HuH-7 (cell line): ENCODE results near the gene AQP12B.
"Not testable (repeated sequence)": the region's sequence is repeated elsewhere in the genome, so short reads cannot be mapped to it uniquely, and the experiment has no call there.

ENCODE experiments used
- DNase-seq: peaks from one replicate; pipeline ENCODE4 v3.0.0; 2011; ENCODE audit warnings: low spot score

AQP12B gene, protein sequence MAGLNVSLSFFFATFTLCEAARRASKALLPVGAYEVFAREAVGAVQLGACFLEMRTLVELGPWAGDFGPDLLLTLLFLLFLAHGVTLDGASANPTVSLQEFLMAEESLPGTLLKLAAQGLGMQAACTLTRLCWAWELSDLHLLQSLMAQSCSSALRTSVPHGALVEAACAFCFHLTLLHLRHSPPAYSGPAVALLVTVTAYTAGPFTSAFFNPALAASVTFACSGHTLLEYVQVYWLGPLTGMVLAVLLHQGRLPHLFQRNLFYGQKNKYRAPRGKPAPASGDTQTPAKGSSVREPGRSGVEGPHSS

DNA sequence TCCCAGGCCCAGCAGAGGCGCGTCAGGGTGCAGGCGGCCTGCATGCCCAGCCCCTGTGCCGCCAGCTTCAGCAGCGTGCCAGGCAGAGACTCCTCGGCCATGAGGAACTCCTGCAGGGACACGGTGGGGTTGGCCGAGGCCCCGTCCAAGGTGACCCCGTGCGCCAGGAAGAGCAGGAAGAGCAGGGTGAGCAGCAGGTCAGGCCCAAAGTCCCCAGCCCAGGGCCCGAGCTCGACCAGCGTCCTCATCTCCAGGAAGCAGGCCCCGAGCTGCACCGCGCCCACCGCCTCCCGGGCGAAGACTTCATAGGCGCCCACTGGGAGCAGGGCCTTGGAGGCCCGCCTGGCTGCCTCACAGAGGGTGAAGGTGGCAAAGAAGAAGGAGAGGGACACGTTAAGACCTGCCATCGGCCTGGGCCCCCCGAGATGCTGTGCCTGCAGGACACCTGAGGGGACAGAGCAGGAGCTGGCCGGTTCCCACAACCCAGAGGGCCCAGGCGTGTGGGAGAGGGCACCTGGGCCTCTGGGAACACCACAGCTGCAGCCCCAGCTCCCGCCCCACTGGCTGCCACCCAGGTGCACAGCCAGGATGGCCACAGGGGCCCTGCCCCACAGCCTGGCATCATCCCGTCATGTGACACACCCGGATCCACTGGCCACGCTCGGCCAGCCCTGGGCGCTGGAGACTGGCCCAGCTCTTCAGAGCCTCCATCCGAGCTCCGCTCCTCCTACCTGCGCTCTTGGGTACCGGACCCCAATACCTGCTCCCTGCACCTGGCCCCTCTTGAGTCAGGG is at the start of gene AQP12B:
TSS of gene AQP12B (minus strand) at position 455 of the 794 bp plus-strand sequence. CDS start at position 407, 48 bp downstream.
- DNase-seq, result not testable (repeated sequence)

DNA sequence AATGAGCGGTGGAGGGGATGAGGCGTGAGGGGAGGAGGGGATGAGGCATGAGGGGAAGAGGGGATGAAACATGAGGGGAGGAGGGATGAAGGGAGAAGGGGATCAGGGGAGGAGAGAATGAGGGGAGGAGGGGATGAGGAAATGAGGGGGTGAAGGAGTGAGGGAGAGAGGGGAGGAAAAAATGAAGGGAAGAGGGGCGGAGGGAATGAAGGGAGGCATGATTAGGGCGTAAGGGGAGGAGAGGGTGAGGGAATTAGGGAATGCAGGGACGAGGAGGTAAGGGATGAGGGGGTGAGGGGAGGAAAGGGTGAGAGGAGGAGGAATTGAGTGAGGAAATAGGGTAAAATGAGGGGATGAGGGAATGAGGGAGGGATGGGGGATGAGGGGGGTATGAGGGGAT is 49.5 kb upstream of the AQP12B start:
- DNase-seq, result no peak

DNA sequence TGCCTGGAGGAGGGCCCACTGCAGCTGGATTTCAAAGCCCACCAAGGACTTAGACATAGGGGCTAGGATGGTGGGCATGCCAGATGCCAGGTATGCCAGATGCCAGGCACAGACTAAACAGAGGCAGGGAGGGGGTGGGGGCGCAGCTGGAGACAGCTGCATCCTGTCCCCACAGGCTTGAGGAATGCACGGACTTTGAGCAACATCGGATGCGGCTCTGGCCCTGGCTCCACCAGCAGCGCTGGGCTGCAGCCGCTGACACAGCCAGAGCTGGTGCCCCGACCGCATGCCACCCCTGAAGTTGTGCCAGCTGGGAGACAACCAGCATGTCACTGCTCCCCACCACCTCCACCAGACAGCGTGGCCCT is 48.5 kb upstream of the AQP12B start:
- no peak for DNase-seq

DNA sequence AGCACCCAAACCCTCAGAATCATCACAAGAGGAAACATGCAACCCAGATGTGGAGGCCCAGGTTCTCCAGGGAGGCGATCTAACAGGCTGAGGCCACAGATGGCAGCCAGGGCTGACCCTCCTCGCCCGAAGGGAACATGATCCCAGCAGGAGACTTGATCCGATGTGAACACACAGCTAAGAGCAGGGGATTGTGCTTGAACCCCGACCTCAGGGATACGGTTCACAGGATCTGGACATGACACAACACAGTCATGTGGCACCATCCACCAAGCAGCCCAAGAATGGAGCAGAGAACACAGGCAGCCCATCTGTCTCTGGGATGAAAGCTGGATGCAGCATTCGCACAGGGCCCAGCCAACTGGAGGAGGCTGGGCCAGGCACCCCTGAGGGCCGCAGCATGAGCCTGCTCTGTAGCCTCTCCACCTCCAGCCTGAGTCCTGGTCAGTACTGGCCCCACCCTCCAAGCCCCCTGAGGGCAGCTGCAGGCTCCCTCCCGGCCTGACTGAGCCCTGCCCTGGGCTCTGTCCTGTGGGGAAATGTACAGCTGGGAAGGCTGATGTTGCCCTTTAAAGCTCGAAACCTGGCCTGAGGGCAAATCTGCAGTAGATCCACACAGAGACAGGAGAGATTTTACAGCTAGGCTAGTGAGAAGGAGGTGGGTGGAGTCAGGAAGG is 48.0 kb upstream of the AQP12B start:
- no peak for DNase-seq

DNA sequence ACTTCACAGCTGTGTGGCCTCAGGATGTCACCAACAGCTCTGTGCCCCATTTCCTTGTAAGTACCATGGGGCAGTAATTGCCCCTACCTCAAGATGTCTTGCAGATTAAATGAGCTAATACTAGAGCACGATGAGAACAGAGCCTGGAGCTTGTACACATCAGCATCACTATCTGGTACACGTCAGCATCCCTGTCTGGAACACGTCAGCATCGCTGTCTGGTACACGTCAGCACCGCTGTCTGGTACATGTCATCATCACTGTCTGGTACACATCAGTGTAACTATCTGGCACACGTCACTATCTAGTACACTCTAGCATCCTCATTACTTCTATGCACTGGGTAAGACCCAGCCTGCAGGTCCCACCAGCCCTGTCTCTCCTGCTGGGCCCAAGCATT is 46.1 kb upstream of the AQP12B start:
- no peak for DNase-seq

DNA sequence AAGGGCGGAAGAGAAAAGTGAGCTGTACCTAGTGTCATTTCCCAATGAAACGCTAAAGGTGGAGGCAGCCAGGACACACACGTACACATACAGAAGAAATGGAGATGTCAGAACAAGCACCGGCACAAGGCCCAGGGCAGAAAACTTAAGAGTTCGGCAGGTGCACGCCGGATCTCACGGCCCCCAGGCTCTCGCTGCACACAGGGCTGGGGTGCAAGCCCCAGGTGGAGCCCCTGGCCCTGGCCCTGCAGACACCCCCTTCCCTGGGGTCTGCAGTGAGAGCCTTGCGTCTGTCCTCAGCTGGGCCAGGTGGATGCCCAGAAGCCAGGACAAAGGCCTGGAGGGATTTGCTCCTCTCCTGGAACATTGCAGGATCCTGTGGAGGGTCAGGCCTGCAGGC is 45.7 kb upstream of the AQP12B start:
- DNase-seq, result no peak

DNA sequence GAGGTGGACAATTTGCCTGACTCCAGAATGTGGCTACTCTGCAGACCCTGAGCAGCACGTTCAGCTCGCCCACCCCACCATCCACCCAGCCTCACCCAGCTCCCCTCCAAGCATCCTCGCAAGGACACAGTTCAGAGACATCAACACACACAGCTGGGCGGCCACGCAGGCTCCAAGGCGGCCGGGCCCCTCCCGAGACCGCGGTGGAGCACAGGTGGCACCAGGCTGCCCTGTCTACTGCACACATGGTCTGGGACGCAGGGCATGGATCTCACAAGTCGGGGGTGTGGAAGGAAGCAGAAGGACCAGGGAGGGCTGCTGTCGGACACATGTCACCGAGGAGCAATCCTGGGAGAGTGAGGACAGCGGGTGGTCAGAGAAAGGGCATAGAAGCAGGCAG is 45.2 kb upstream of the AQP12B start:
- no peak for DNase-seq

DNA sequence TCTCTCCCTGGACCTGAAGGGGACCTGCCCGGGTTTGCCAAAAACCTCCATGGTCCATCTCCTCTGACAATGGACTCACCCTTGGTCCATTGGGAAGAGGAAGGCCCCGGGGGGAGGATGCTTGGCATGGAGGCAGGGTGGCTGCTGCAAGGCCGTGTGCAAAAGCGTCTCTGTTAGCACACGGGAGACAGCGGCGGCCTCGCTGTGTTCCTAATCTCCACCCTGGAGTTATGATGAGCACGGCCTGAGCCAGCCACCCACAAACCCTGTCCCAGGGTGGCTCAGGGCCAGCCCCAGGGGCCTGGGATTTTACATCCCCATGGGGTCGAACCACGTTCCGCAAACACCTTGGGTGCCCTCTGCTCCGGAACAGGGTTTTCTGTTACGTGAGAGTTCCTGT is 44.8 kb upstream of the AQP12B start:
- no peak for DNase-seq

DNA sequence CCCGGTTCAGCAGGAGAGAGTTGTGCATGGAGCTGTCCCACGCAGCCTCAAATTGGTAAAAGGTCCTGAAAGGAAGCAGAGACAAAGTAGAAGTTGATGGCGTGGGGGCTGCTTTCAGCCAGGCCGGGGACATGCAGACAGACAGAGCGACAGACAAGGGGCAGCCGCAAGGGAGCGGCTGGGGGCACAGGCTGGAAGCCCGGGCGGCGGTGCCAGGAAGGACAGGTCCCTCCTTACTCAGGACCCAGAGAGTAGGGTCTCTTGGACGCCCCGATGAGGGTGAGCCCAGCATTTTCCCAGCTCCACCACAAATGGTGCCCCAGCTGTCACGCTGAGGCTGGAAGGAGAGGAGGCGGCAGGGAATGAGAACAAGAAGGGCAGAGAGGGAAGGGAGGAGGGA is 44.2 kb upstream of the AQP12B start:
- DNase-seq, result no peak

DNA sequence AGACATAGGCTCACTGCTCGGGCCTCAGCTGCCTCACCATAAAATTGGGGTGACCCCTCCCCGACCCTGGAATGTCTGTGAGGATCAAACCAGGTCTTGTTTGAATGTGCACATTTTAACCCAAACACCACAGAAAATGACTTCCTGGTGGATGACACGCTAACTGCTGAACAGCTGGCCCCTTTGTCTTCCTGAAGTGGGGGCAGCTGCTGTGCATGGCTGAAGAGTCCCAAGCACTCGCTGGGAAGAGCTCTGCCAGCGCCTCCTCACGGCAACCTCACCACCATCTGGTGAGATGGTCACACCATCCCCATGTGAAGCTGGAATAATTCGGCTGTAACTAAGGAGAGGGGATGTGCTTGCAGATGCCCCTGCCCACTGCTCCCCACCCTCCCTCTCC is 43.0 kb upstream of the AQP12B start:
- no peak for DNase-seq

DNA sequence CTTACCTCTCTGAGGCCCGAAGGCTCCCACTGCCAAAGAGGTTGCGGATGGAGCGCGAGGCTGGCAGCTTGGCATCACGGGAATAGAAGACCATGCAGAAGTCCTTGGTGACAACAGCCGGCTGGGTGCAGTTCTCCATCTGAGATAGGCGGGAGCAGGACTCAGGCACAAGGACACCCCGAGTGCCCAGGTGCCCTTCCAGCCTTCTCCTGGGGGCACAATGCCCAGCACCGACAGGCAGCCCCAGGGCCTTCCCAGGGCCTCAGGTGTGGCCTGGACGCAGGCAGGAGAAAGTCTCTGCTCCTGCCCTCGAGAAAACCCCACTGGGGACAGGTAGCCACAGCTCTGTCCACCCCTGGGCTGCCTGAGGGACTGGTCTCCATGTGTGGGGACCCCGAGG is 42.6 kb upstream of the AQP12B start:
- no peak for DNase-seq

DNA sequence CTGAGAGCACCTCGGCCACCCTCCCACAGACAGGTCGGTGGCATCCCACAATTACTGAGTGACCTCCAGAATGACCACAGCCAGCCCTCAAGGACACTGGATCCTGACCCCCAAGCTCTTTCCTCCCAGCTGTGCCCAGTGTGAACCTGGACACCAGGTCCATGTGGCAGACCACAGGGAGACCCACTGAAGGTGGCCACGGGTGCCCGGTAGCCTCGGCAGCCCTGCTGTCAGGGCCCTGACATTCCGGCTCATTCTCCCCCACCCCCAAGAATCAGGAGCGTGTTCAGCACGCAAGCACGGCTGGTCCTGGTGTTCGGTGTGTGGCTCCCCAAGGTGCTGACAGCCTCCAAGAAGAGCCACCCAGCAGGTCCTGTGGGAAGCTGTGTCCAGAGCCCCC is 41.7 kb upstream of the AQP12B start:
- no peak for DNase-seq

DNA sequence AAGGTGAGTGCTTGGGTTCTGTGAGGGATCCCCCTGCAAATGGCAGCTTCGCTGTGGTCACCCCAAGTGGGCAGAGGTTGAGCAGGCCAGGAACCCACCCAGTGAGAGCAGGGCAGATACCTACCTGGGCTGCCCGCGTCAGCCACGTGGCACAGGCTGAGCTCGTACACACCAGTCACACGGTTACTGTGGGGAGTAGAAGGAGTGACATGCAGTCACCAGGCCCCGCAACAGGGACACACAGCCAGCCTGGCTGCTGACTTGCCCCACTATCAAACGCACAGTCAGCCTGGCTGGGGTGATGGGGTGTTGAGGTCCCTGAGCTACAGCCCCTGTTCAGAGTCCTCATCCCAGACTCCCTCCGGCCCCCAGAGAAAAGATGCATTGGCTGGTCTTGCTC is 41.2 kb upstream of the AQP12B start:
- DNase-seq, result no peak

DNA sequence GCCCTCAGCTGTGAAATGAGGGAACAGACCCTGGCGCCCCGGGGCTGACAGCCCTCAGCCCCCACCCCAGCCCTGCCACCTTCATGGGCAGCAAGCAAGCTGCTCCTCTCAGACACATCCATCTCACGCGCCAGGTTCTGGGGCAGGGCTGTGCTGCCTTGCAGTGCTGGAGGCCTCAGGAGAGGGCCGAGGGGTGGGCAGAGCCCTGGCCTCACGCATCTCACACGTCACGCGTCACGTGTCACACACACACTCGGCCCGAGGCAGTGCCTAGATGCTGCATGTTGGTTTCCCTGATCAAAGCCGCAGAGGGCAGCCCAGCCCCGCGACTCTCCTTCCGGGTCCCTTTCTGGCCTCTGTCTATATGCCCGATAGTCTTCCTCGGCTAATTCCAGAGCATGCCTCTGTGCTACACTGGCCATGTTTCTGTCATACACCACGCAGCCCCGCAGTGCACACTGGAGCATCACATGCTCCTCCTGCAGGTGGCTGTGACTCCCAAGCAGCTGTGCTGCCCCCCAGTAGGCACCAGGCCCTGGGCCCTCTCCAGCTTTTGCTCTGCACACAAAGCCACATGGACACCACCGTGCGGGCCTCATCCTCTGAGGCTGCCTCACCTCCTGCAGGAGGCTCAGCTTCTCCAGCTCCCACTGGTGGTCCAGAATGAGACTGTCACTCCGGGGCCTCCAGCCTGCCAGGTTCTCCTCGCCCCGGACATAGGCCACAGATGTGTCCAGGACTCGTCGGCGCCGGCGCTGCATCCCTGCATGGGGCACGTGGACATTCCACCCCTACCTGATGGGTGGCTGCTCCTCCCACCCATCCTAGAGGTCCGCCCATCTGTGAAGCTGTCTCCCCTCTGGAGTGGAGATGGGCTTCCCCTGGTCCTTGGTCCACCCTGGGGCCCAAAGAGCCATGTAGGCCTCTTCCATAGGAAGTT is 40.4 kb upstream of the AQP12B start:
- DNase-seq, result no peak

DNA sequence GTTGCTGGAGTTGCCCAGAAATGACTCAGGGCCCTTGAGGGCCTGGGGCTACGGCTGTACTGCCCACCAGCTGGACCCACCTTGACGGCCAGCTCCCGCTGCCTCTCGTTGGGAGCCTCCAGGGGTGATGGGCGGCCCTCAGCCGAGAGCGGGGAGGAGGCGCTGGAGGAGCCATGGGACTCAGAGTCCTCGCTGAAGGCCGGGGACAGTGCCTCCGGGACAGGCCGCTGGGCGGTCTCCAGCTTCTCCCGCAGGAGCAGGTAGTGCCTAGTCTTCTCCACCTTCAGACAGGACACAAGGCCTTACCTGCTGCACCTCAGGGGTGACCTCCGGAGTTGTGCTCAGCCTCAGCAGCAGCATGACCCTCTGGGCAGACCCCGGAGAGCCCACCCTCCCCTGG is 39.7 kb upstream of the AQP12B start:
- no peak for DNase-seq

DNA sequence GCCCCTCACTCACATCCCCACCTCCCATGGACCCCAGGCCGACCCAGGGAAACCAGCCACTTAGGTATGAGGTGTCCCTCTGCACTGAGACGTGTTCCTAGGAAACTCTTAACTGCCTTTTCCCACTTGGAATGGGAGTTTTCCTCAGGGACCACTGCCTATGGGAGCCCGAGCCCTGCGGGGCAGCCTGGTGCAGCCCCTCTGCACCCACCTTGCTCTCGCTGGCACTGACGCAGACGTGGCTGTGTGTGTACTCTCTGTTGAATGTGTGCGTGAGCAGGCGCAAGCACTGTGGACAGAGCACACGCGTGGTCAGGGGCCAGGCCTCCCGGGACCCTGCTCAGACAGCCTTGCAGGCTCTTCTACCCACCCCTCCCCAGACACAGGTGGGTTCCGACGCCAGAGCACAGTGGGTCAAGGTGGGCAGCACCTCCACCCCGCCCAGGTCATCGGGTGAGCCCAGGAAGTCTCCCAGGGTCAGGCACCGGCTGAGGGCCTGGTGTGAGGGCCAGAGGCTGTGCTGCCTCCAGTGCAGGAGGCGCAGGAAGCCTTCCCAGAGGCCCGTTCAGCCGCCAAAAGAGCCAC is 39.0 kb upstream of the AQP12B start:
- no peak for DNase-seq

DNA sequence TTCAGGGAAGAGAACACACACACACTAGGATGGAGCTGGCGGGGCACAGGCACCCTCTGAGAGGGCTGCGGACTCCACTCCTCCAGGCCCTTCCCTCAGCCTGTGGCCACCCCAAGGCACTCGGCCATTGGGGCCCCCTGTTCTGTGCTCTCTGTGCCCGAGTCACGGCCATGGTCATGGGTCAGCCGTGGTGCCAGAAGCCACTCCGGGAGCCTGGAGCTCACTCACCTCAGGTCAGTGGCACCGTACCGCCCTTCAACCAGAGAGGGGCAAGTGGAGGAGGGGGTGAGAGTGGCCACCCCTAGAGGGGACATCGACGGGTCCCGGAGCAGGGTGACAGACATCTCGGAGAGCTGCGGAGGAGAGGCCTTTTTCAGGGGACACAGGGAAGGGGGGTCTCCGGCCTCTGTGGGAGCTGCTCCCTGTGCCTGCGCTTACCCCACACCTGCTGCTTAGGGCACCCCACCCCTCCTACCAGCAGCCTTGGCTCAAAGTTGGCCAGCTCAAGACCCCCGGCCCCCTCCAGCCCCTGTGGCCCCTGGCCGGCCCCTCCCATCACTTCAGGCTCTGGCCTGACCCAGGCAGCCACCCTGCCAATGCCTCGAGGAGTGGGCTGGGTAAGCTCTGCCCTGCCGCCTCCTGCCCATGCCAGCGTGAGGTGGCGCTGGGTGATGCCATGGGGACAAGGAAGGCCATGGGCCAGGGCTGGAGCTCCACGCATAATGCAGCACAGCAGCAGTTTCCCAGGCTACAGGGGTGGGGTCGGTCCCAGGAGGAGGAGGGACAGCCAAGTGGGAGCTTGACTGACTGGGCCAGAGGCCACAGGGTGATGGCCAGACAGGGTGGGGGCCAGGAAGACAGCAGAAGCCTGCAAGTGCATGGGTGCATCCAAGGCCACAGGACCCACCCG is 38.3 kb upstream of the AQP12B start:
- no peak for DNase-seq

DNA sequence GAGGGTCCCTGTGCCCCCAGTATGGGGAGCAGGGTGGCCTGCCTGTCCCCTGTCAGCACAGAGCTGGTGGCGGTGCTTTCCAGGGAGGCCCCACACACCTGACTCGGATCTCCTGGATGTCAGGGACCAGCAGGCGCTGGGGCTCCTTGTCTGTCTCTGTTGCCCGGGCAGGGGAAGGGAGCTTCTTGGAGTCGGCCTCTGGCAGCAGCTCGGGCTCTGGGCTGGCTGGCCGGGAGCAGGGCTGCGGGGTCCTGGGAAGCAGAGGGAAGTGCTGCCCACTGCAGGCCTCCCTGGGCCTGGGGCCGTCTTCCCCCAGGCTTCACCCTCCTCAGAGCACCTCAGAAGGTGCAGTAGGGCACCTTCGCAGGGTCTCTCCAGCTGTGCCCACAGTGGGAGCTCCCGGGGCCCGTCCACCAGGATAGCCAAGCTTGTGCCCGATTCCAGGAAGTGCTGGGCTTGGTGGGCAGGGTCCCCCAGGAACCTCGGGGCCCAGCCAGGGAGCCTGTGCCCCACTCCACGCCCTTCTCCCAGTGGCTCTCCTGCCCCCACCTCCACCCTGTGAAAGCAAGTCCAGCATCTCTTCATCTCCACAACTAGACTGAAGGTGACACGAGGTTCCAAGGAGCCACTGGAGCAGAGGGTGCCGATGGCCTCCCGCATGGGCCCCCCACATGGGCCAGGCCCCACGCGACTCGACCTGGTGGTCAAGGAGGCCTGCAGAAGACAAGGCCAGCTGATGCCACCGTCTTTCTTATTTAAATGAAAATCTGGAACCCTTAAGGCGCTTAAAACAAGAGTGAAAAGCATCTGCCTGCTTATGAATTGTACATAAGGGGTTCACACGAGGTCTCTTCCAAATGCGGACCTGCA is 37.2 kb upstream of the AQP12B start:
- DNase-seq, result no peak

DNA sequence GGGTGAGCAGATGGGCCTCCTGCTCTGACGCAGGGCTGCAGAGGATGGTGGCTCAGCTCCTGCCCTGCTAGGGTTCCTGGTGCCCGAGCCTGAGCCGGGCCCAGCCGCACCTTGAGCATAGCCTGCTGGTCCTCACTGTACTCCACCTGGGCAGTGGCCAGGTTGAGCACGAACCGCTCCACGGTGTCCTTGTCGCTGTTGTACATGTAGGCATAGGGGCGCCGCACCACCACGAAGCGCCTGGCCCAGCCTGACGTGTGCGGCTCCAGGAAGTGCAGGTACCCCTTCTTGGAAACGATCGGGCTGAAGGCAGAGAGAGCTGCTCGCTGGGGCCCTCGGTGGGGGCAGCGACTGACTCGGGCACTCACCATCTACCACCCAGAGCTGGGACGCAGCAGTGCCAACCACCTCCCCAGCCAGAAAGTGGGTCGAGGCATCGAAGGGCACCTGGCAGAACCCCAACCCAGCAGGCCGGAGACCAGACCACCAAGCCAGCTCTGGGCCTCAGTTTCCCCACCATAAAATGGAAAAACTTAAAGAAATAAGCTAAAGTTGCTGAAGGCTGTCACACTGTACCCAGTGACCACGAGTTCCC is 36.3 kb upstream of the AQP12B start:
- DNase-seq, result no peak
